GM21619 (cell line): Measurements from ENCODE around the gene DGKA.
A peak's percentile ranks its signal among the peaks of the same experiment; 100 is the strongest.
"Not testable (repeated sequence)": the region's sequence is repeated elsewhere in the genome, so short reads cannot be mapped to it uniquely, and the experiment has no call there.

Source experiments
- ATAC-seq: cut with Tn5 transposase; IDR thresholded peaks from one replicate; pipeline ENCODE4 v1.9.1; 2021; ENCODE audit not compliant: unreplicated experiment

The DGKA gene

GRCh38 chr12:55996715-55997534 lies 66.0 kb downstream of the DGKA start, which contains the start of gene SUOX:
TSS of gene SUOX (plus strand) at chr12:55997276. CDS start at chr12:56002222, 4,946 bp downstream.
- ATAC-seq: peak; percentile 99

DNA sequence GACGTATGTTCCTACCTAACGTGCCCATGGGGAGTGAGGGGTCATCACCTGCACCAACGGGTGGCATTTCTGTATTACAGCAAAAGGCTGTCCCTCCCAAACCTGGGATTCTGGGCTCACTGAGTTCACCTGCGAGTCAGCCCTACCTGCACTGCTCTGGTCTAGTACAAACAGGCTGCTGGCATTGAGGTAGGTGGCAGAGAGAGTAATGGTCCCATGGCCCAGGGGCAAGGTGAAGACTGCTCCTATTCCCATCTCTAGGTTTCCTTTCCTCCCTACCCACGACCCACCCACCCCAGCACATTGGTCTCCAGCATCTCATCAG lies 66.5 kb downstream of the DGKA start:
- ATAC-seq: no peak

GRCh38 chr12:55999522-55999921 lies 68.6 kb downstream of the DGKA start:
- not testable (repeated sequence) for ATAC-seq

GRCh38 chr12:55999999-56000540 lies 69.1 kb downstream of the DGKA start:
- not testable (repeated sequence) for ATAC-seq

DNA sequence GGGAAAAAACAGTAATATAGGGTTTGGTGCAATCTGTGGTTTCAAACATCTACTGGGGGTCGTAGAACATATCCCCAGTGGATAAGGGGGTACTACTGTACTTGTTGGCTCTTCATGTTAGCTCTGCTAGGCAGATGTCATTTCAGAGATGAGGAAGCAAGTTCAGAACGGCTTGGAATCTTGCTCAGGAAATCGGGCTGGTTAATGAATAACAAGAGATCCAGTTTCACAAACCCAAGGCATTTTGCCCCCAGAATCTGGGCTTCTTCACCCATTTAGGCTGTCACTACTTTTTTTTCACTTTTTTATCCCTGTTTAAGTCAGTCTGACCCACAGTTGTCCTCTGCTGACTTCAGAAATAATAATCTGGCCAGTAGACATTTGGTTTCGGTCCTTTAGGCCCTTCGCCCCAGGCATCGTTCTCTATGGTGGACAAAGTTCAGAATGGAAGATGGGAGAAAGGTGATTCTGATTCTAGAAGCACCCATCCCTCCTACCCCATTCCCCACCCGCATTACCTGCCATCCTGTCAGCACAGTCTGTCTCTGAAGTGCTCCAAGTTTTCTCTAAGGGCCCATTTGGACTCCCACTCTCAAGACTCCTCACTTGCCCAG lies 70.6 kb downstream of the DGKA start:
- ATAC-seq: no peak

GRCh38 chr12:56003376-56003775 lies 72.4 kb downstream of the DGKA start:
- not testable (repeated sequence) for ATAC-seq
